ENCODE measurements around the gene ADCY2.

The ADCY2 gene

GRCh38 chr5:7474821-7475403, 79.0 kb downstream of the ADCY2 start:
- Histone ChIP-seq H3K79me2 (ENCODE audit: control insufficient read depth, low read length) (no peaks in the 10 kb centered on the region), H3K9me3 (ENCODE audit: control insufficient read depth, insufficient read depth, low read length) (0 out of 2 replicates have a peak, but pooled peaks cover 3% of the 10 kb centered on the region), H3K4me3 (ENCODE audit: low read length) (no peak overlapping the region), H4K20me1 (ENCODE audit: control insufficient read depth, insufficient read depth, low read depth, low read length) (no peaks in the 10 kb centered on the region), H3K4me2 (ENCODE audit: low read length) (no peak overlapping the region), H3K27ac (ENCODE audit: low read depth, low read length) (no peak overlapping the region), H3K9me2 (replicated peaks; ENCODE audit: control insufficient read depth, low read length) (no peaks in the 10 kb centered on the region), H3F3A (ENCODE audit: control insufficient read depth, insufficient read depth) (no peaks in the 10 kb centered on the region), H3K27me3 (ENCODE audit: control insufficient read depth, low read length) (no peaks in the 10 kb centered on the region), H3K4me1 (ENCODE audit: control insufficient read depth, low read length) (no peaks in the 10 kb centered on the region), H3K36me3 (ENCODE audit: control insufficient read depth, low read length) (no peaks in the 10 kb centered on the region)
- no peak for TF ChIP-seq EZH2phosphoT487 (IDR thresholded peaks at IDR 0.05; ENCODE audit: borderline replicate concordance, low read length)
- TF ChIP-seq, protein P1, sequence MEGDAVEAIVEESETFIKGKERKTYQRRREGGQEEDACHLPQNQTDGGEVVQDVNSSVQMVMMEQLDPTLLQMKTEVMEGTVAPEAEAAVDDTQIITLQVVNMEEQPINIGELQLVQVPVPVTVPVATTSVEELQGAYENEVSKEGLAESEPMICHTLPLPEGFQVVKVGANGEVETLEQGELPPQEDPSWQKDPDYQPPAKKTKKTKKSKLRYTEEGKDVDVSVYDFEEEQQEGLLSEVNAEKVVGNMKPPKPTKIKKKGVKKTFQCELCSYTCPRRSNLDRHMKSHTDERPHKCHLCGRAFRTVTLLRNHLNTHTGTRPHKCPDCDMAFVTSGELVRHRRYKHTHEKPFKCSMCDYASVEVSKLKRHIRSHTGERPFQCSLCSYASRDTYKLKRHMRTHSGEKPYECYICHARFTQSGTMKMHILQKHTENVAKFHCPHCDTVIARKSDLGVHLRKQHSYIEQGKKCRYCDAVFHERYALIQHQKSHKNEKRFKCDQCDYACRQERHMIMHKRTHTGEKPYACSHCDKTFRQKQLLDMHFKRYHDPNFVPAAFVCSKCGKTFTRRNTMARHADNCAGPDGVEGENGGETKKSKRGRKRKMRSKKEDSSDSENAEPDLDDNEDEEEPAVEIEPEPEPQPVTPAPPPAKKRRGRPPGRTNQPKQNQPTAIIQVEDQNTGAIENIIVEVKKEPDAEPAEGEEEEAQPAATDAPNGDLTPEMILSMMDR (IDR thresholded peaks at IDR 0.05; ENCODE audit: low read depth, low read length, poor library complexity, severe bottlenecking) = no peak

- Histone ChIP-seq H4K20me1 (ENCODE audit: control insufficient read depth, insufficient read depth, low read depth, low read length) (no peaks in the 10 kb centered on the region), H3K4me3 (ENCODE audit: low read length) (no peak overlapping the region), H3K36me3 (ENCODE audit: control insufficient read depth, low read length) (no peaks in the 10 kb centered on the region), H3K4me1 (ENCODE audit: control insufficient read depth, low read length) (no peaks in the 10 kb centered on the region), H3K79me2 (ENCODE audit: control insufficient read depth, low read length) (no peaks in the 10 kb centered on the region), H3K27me3 (ENCODE audit: control insufficient read depth, low read length) (no peaks in the 10 kb centered on the region), H3K9me3 (ENCODE audit: control insufficient read depth, insufficient read depth, low read length) (no peaks in the 10 kb centered on the region), H3K9me2 (replicated peaks; ENCODE audit: control insufficient read depth, low read length) (no peaks in the 10 kb centered on the region), H3F3A (ENCODE audit: control insufficient read depth, insufficient read depth) (no peaks in the 10 kb centered on the region), H3K27ac (ENCODE audit: low read depth, low read length) (no peak overlapping the region), H3K4me2 (ENCODE audit: low read length) (no peak overlapping the region)
- TF ChIP-seq, protein P1 (IDR thresholded peaks at IDR 0.05; ENCODE audit: low read depth, low read length, poor library complexity, severe bottlenecking) = no peak
- TF ChIP-seq EZH2phosphoT487 (IDR thresholded peaks at IDR 0.05; ENCODE audit: borderline replicate concordance, low read length) = no peak
These were observed 82.5 kb downstream of the ADCY2 start for GRCh38 chr5:7478459-7478858.

- H4K20me1 ChIP-seq (ENCODE audit: control insufficient read depth, insufficient read depth, low read depth, low read length) = no peaks in the 10 kb centered on the region
- H3K79me2 ChIP-seq (ENCODE audit: control insufficient read depth, low read length) = no peaks in the 10 kb centered on the region
- no peaks in the 10 kb centered on the region for H3K9me2 ChIP-seq (replicated peaks; ENCODE audit: control insufficient read depth, low read length)
- no peak overlapping the region for H3K4me2 ChIP-seq (ENCODE audit: low read length)
- H3K27ac ChIP-seq (ENCODE audit: low read depth, low read length) = no peak overlapping the region
- no peak for TF ChIP-seq EZH2phosphoT487 (IDR thresholded peaks at IDR 0.05; ENCODE audit: borderline replicate concordance, low read length)
- TF ChIP-seq, protein P1 (IDR thresholded peaks at IDR 0.05; ENCODE audit: low read depth, low read length, poor library complexity, severe bottlenecking) = no peak
- no peaks in the 10 kb centered on the region for H3F3A ChIP-seq (ENCODE audit: control insufficient read depth, insufficient read depth)
- H3K4me3 ChIP-seq (ENCODE audit: low read length) = no peak overlapping the region
- H3K9me3 ChIP-seq (ENCODE audit: control insufficient read depth, insufficient read depth, low read length) = no peaks in the 10 kb centered on the region
- H3K27me3 ChIP-seq (ENCODE audit: control insufficient read depth, low read length) = no peaks in the 10 kb centered on the region
- H3K36me3 ChIP-seq (ENCODE audit: control insufficient read depth, low read length) = no peaks in the 10 kb centered on the region
- H3K4me1 ChIP-seq (ENCODE audit: control insufficient read depth, low read length) = no peaks in the 10 kb centered on the region
These were observed 92.8 kb downstream of the ADCY2 start for GRCh38 chr5:7488734-7489133.

Measured in DOHH2 (cell line).